GM06990 (cell line): Measurements from ENCODE around the gene METTL6.
"Not testable (repeated sequence)": the region's sequence is repeated elsewhere in the genome, so short reads cannot be mapped to it uniquely, and the experiment has no call there.

Source experiments
- DNase-seq: peaks from one replicate; pipeline ENCODE4 v3.0.0-alpha.2; 2011; ENCODE audit not compliant: insufficient read length; ENCODE audit errors: extremely low read depth
- H3K27me3 ChIP-seq: replicated peaks from 2 replicates; pipeline ENCODE4 v1.6.0; 2011; ENCODE audit warnings: low read length; ENCODE audit not compliant: control insufficient read depth, insufficient read depth
- H3K36me3 ChIP-seq: 2 replicates; pipeline ENCODE4 v1.5.1; 2011; ENCODE audit warnings: low read length; ENCODE audit not compliant: control insufficient read depth, insufficient read depth
- H3K4me3 ChIP-seq: replicated peaks from 2 replicates; pipeline ENCODE4 v1.5.1; 2011; ENCODE audit warnings: low read depth, mild to moderate bottlenecking, control low read depth, low read length
- TF ChIP-seq, protein P1 (sequence below): IDR thresholded peaks from 2 replicates; pipeline ENCODE4 v1.5.1; 2011; ENCODE audit warnings: low read length, control low read depth, mild to moderate bottlenecking, inconsistent platforms; ENCODE audit not compliant: insufficient read depth, poor library complexity, severe bottlenecking

Gene METTL6

DNA sequence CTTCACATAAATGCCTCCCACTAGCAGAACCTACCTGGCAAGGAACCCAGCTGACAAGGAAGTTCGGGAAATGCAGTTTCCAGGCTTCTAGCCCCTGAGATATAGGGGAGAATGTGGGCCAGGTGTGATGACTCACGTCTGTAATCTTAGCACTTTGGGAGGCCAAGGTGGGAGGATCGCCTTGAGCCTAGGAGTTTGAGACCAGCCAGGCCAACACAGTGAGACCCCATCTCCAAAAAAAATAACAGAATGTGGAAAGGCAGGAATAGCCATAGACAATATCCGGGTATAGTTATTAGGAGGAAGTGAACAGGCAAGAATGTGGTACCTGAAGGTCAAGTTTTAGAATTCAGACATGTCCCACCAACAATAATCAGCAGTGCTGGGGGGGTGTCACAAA, 54.4 kb downstream of the METTL6 start:
- TF ChIP-seq, protein P1, sequence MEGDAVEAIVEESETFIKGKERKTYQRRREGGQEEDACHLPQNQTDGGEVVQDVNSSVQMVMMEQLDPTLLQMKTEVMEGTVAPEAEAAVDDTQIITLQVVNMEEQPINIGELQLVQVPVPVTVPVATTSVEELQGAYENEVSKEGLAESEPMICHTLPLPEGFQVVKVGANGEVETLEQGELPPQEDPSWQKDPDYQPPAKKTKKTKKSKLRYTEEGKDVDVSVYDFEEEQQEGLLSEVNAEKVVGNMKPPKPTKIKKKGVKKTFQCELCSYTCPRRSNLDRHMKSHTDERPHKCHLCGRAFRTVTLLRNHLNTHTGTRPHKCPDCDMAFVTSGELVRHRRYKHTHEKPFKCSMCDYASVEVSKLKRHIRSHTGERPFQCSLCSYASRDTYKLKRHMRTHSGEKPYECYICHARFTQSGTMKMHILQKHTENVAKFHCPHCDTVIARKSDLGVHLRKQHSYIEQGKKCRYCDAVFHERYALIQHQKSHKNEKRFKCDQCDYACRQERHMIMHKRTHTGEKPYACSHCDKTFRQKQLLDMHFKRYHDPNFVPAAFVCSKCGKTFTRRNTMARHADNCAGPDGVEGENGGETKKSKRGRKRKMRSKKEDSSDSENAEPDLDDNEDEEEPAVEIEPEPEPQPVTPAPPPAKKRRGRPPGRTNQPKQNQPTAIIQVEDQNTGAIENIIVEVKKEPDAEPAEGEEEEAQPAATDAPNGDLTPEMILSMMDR, result no peak
- Histone ChIP-seq H3K36me3 (no peaks in the 10 kb centered on the region), H3K4me3 (no peak overlapping the region), H3K27me3 (no peaks in the 10 kb centered on the region)
- DNase-seq, result no peak

DNA sequence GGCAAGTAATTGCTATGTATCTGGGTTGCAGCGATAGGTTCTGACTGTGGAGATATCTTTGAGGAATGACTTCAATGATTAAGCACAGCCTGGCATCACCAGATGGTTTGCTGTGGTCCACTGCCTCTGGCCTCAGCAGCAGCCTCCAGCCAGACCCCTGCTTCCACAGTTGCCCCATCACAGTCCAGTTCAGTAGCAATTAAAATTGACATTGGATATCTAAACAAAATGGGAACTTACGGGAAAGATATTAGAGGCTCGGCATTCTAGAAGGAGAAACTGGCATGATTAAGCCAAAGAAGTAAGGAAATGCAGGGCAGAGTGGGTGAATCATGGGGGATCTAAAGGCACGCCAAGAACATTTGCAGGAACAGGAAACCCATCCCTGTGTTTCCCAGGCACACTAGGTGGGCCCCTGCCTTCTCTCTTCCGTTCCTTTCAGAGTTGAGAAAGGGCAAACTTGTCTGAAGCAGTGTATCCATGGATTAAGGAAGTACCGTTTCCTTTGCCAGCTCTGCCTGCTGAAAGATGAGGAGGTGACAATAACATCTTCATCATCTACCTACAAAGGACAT, 58.7 kb downstream of the METTL6 start:
- Histone ChIP-seq H3K27me3 (no peaks in the 10 kb centered on the region), H3K4me3 (no peak overlapping the region), H3K36me3 (no peaks in the 10 kb centered on the region)
- no peak for DNase-seq
- TF ChIP-seq, protein P1, result no peak

- no peak overlapping the region for H3K4me3 ChIP-seq
- TF ChIP-seq, protein P1, result no peak
- DNase-seq, result no peak
- no peaks in the 10 kb centered on the region for H3K27me3 ChIP-seq
- no peaks in the 10 kb centered on the region for H3K36me3 ChIP-seq
Observed at GRCh38 chr3:15367059-15367458, 60.3 kb downstream of the METTL6 start.

- not testable (repeated sequence) for H3K27me3 ChIP-seq
Observed at GRCh38 chr3:15364078-15364477, 63.3 kb downstream of the METTL6 start.

DNA sequence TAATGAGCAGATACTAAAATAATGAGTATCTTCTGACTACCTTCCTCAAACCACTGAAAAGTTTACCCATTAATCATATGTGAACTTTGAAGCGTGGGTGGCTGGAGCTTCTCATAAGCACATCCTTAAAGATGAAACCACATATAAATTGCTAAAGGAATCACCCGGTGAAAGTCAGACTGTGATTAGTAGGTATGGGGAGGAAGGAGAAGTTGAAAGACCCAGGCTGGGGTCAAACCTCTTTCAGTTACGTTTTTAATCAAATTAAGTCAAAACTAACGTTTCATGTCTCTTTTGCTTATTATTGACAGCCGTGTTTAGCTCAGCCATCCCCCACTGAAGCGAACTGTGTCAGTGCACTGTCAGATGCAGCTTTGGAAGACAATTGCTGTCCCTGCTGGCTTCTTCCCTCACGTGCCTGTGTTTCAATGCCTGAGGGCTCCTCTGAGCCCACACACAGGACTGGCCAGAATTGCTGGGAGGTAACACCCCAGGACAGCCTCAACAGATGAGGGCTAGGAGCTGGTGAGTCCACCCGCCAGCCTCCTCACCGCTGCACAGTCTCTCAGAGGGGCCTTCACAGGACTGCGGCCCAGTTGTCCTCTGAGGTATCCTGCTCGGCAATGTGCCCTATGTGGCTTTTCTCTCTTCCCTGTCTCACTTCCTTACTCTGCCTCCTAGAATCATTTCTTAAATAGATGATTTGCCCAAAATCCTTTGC, 65.7 kb downstream of the METTL6 start:
- TF ChIP-seq, protein P1, result no peak
- Histone ChIP-seq H3K27me3 (no peaks in the 10 kb centered on the region), H3K4me3 (peak overlapping the region; percentile 32), H3K36me3 (no peaks in the 10 kb centered on the region)
- DNase-seq, result peak; percentile 86

More at GRCh38 chr3:15364078-15364477, 63.3 kb downstream of the METTL6 start:
- not testable (repeated sequence) for H3K4me3 ChIP-seq, H3K36me3 ChIP-seq, DNase-seq

DNA sequence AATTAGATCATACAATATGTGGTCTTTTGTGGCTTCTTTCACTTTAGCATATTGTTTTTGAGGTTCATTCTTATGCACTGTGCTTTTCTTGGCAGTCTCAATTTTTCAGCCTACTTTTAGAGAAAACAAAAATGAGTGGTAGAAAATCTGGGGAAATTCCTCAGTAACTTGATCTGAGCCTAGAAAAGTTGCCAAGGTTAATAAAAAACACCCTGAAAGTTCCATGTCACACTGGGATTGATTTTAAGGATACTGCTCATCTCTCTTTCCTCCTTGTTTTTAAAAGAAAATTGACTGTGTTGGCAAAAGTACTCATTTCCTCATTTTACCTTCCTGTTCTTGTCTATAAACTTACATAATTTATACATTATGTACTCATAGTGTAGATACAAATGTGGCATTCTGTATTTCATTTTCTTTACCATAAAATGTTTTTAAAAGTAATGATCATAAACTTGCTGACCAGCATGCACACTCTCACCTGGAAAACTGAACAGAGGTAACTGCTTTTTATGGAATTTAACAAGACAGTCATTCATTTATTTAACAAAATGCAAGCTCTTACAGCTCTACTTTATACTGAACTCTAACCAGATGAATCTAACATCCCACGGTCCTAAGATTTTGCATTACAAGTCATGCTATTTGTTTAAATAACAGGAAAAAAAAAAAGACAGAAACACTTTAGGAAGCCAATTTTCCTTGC, 66.4 kb downstream of the METTL6 start:
- peak; percentile 51 for DNase-seq
- H3K4me3 ChIP-seq, result 0 out of 2 replicates have a peak overlapping the region, but pooled peaks have one; percentile 25
- H3K27me3 ChIP-seq, result no peaks in the 10 kb centered on the region
- H3K36me3 ChIP-seq, result no peaks in the 10 kb centered on the region
- TF ChIP-seq, protein P1, result no peak
